Measurements from ENCODE around the gene DCLK2. TPM values are rescaled to one million over a fixed set of nuclear protein-coding genes. Genes with fewer than 3 reads are reported as not detected.

The DCLK2 gene
- total RNA-seq, 1 experiment from 2014 or later: 2.7 TPM

DNA sequence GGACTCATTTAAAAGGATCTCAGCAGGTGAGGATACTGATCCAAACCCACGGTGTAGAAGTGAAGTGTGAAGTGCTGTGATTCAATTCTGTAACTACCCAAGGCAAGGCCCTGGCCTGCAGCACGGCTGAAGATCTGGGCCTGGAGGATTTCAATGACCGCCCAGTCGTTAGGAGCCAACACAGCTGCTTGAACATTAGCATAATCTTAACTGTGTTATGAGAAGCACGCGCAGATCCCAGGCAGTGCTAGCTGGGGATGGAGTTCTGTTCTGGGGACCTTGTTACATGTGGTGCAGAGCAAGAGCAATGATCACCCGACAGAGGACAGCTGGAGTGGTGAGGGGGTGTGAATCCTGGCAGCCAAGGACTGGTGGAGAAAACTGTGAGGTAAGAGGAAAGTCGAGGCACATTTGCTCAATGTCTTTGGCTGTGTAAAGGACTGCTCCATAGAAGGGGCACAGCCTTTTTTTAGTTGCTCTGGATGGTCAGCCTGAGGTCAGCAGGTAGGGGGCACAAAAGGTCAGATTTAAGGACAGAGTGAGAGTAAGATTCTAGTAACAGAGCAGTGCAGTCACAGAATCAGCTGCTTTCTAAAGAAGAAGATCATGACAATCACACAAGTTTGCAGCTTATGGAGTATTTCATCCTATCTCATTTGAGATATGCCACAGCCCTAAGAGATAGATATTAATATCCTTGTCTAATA lies 181.8 kb downstream of the DCLK2 start:
- Histone ChIP-seq H3K9me2 (ENCODE audit: insufficient read depth) (no peaks in the 10 kb centered on the region), H3K36me3 (ENCODE audit: control insufficient read depth in 1 of 2, insufficient read depth in 2 of 2, low read length in 2 of 2) (no peaks in the 10 kb centered on the region), H3K4me2 (ENCODE audit: low read length) (no peak overlapping the region), H3K27me3 (ENCODE audit: insufficient read depth, low read length) (no peaks in the 10 kb centered on the region), H3K79me2 (ENCODE audit: insufficient read depth, low read length) (no peaks in the 10 kb centered on the region), H3K27ac (ENCODE audit: low read depth, low read length) (no peak overlapping the region), H3K4me1 (ENCODE audit: control insufficient read depth in 1 of 2, insufficient read depth in 2 of 2, low read length in 2 of 2) (no peaks in the 10 kb centered on the region), H3K9me3 (ENCODE audit: control insufficient read depth in 1 of 2, insufficient read depth in 1 of 2, low read depth in 1 of 2, low read length in 2 of 2) (no peaks in the 10 kb centered on the region), H3K9ac (ENCODE audit: low read length) (no peak overlapping the region), H4K20me1 (ENCODE audit: insufficient read depth) (no peaks in the 10 kb centered on the region), H3K4me3 (replicated peaks in 1 of 2; ENCODE audit: low read depth in 1 of 2, low read length in 2 of 2) (no peak overlapping the region), H2AFZ (ENCODE audit: low read depth, low read length, poor library complexity, severe bottlenecking) (no peak overlapping the region)
- ChIA-PET CTCF (no interaction called here), POLR2A (no interaction called here), RAD21 (ENCODE audit: low non-redundant PET in 1 of 2, low total read pairs in 2 of 2, uncharacterized antibody in 2 of 2, unreplicated experiment in 2 of 2) (no interaction called here)
- DNase-seq (ENCODE audit: low read depth, low spot score) (no peak), ATAC-seq (no peak)
- intact Hi-C loops (cut with micrococcal nuclease): no loop called here
- TF ChIP-seq, protein P1, sequence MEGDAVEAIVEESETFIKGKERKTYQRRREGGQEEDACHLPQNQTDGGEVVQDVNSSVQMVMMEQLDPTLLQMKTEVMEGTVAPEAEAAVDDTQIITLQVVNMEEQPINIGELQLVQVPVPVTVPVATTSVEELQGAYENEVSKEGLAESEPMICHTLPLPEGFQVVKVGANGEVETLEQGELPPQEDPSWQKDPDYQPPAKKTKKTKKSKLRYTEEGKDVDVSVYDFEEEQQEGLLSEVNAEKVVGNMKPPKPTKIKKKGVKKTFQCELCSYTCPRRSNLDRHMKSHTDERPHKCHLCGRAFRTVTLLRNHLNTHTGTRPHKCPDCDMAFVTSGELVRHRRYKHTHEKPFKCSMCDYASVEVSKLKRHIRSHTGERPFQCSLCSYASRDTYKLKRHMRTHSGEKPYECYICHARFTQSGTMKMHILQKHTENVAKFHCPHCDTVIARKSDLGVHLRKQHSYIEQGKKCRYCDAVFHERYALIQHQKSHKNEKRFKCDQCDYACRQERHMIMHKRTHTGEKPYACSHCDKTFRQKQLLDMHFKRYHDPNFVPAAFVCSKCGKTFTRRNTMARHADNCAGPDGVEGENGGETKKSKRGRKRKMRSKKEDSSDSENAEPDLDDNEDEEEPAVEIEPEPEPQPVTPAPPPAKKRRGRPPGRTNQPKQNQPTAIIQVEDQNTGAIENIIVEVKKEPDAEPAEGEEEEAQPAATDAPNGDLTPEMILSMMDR (IDR thresholded peaks at IDR 0.05 in 2 of 3, conservative IDR thresholded peaks at IDR 0.05 in 1 of 3; ENCODE audit: borderline replicate concordance in 1 of 3, insufficient read depth in 1 of 3, low read depth in 2 of 3, low read length in 2 of 3): no peak
- no peak for TF ChIP-seq POLR2AphosphoS5 (IDR thresholded peaks at IDR 0.05; ENCODE audit: low read depth, low read length)
- TF ChIP-seq, protein P2, sequence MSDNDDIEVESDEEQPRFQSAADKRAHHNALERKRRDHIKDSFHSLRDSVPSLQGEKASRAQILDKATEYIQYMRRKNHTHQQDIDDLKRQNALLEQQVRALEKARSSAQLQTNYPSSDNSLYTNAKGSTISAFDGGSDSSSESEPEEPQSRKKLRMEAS (IDR thresholded peaks at IDR 0.05): no peak
- TF ChIP-seq JUND (IDR thresholded peaks at IDR 0.05): no peak
- TF ChIP-seq TCF7L2 (IDR thresholded peaks at IDR 0.05; ENCODE audit: borderline replicate concordance, extremely low read depth, insufficient read depth, insufficient read length): no peak
- no peak for TF ChIP-seq EGR1 (IDR thresholded peaks at IDR 0.05; ENCODE audit: low read depth)
- BruUV-seq (replicated peaks): no TSS peak

DNA sequence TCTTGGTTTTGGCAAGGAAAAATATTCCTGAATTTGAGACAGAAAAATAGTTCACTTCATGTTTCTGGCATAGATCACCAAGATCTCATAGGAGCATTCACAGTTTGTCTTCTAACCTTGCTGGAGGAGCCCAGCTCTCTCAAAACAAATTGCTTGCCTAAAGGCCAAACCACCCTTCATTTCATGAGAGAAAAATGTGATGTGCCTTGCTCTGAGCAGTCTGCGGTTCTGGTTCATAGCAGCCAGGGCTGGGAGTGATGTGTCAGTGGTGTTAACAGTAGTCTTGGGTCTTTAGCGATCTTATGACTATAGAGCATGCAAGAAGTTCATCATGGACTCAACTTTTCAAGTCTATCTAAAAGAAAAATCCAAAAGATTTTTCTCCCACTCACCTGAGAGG lies 183.3 kb downstream of the DCLK2 start:
- RAD21 ChIA-PET (ENCODE audit: low non-redundant PET in 1 of 2, low total read pairs in 2 of 2, uncharacterized antibody in 2 of 2, unreplicated experiment in 2 of 2): no interaction called here
- no peak overlapping the region for H3K27ac ChIP-seq (ENCODE audit: low read depth, low read length)
- no peaks in the 10 kb centered on the region for H3K36me3 ChIP-seq (ENCODE audit: control insufficient read depth in 1 of 2, insufficient read depth in 2 of 2, low read length in 2 of 2)
- intact Hi-C loops (cut with micrococcal nuclease): no loop called here
- no peak overlapping the region for H2AFZ ChIP-seq (ENCODE audit: low read depth, low read length, poor library complexity, severe bottlenecking)
- POLR2A ChIA-PET: no interaction called here
- H3K9me3 ChIP-seq (ENCODE audit: control insufficient read depth in 1 of 2, insufficient read depth in 1 of 2, low read depth in 1 of 2, low read length in 2 of 2): no peaks in the 10 kb centered on the region
- no peak overlapping the region for H3K4me3 ChIP-seq (replicated peaks in 1 of 2; ENCODE audit: low read depth in 1 of 2, low read length in 2 of 2)
- H4K20me1 ChIP-seq (ENCODE audit: insufficient read depth): no peaks in the 10 kb centered on the region
- H3K9ac ChIP-seq (ENCODE audit: low read length): no peak overlapping the region
- DNase-seq (ENCODE audit: low read depth, low spot score) (no peak), ATAC-seq (no peak)
- no TSS peak for BruUV-seq (replicated peaks)
- no peaks in the 10 kb centered on the region for H3K79me2 ChIP-seq (ENCODE audit: insufficient read depth, low read length)
- no peaks in the 10 kb centered on the region for H3K9me2 ChIP-seq (ENCODE audit: insufficient read depth)
- no peaks in the 10 kb centered on the region for H3K27me3 ChIP-seq (ENCODE audit: insufficient read depth, low read length)
- CTCF ChIA-PET: no interaction called here
- H3K4me2 ChIP-seq (ENCODE audit: low read length): no peak overlapping the region
- no peaks in the 10 kb centered on the region for H3K4me1 ChIP-seq (ENCODE audit: control insufficient read depth in 1 of 2, insufficient read depth in 2 of 2, low read length in 2 of 2)
- TF ChIP-seq SIN3A (IDR thresholded peaks at IDR 0.05; ENCODE audit: low read depth) (no peak), CEBPB (IDR thresholded peaks at IDR 0.05; ENCODE audit: low read depth) (no peak), CBX3 (IDR thresholded peaks at IDR 0.05; ENCODE audit: low read depth) (no peak), SP1 (IDR thresholded peaks at IDR 0.05; ENCODE audit: low read depth) (no peak), YY1 (IDR thresholded peaks at IDR 0.05; ENCODE audit: extremely low read depth, insufficient replicate concordance, low read depth, low read length) (no peak), TCF7L2 (IDR thresholded peaks at IDR 0.05; ENCODE audit: borderline replicate concordance, extremely low read depth, insufficient read depth, insufficient read length) (no peak), POLR2AphosphoS5 (IDR thresholded peaks at IDR 0.05; ENCODE audit: low read depth, low read length) (no peak)
- TF ChIP-seq, protein P3, sequence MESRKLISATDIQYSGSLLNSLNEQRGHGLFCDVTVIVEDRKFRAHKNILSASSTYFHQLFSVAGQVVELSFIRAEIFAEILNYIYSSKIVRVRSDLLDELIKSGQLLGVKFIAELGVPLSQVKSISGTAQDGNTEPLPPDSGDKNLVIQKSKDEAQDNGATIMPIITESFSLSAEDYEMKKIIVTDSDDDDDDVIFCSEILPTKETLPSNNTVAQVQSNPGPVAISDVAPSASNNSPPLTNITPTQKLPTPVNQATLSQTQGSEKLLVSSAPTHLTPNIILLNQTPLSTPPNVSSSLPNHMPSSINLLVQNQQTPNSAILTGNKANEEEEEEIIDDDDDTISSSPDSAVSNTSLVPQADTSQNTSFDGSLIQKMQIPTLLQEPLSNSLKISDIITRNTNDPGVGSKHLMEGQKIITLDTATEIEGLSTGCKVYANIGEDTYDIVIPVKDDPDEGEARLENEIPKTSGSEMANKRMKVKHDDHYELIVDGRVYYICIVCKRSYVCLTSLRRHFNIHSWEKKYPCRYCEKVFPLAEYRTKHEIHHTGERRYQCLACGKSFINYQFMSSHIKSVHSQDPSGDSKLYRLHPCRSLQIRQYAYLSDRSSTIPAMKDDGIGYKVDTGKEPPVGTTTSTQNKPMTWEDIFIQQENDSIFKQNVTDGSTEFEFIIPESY (IDR thresholded peaks at IDR 0.05; ENCODE audit: extremely low read depth, insufficient replicate concordance, low read length): no peak
- TF ChIP-seq, protein P4, sequence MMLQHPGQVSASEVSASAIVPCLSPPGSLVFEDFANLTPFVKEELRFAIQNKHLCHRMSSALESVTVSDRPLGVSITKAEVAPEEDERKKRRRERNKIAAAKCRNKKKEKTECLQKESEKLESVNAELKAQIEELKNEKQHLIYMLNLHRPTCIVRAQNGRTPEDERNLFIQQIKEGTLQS (IDR thresholded peaks at IDR 0.05): no peak

Measured in HCT116 (cell line).